ENCODE measurements around the gene GLB1L2. TPM values are rescaled to one million over a fixed set of nuclear protein-coding genes. Genes with fewer than 3 reads are reported as not detected.

GLB1L2 gene
- total RNA-seq, 1 experiment from 2014 or later = 19.0 TPM

DNA sequence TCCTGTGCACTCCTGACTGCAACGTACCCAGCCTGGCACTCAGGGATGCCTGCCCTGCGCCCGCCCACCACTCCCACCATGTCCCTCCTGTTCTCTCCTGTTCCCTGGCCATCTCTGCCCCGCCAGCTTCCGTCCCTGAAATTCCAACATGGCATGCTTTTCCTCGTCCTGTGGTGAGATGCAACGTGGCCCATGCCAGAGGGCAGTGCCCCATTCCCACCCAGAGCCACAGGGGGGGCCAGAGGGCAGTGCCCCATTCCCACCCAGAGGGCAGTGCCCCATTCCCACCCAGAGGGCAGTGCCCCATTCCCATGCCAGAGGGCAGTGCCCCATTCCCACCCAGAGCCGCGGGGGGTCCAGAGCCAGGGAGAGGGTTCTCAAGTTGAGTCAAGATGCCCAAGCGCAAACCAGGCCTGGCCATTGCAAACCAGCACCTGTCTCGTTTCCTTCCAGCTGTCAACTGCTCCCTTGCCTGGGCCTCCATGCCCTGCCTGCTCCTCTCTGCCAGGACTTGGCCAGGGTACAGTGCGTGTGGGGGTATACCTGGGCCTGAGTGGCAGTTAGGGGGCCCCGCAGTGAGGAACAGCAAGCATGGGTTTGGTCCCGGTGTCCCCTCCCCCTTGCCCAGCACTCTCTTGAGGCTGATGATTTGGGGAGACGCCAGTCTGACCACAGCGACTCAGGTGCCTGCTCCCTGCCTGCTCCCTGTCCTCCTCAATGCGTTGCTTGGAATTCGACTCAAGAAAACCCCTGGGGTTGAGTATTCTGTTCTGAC lies 65.7 kb downstream of the GLB1L2 start:
- TF ChIP-seq, protein P1, sequence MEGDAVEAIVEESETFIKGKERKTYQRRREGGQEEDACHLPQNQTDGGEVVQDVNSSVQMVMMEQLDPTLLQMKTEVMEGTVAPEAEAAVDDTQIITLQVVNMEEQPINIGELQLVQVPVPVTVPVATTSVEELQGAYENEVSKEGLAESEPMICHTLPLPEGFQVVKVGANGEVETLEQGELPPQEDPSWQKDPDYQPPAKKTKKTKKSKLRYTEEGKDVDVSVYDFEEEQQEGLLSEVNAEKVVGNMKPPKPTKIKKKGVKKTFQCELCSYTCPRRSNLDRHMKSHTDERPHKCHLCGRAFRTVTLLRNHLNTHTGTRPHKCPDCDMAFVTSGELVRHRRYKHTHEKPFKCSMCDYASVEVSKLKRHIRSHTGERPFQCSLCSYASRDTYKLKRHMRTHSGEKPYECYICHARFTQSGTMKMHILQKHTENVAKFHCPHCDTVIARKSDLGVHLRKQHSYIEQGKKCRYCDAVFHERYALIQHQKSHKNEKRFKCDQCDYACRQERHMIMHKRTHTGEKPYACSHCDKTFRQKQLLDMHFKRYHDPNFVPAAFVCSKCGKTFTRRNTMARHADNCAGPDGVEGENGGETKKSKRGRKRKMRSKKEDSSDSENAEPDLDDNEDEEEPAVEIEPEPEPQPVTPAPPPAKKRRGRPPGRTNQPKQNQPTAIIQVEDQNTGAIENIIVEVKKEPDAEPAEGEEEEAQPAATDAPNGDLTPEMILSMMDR (IDR thresholded peaks at IDR 0.05; ENCODE audit: unreplicated experiment) = no peak
- H3K9me3 Mint-ChIP-seq (ENCODE audit: low read depth, unreplicated experiment) = no peaks in the 10 kb centered on the region
- no peak for DNase-seq
- no peaks in the 10 kb centered on the region for H3K4me1 Mint-ChIP-seq (ENCODE audit: low read depth, unreplicated experiment)
- no peaks in the 10 kb centered on the region for H3K36me3 Mint-ChIP-seq (ENCODE audit: insufficient read depth, unreplicated experiment)
- H3K27me3 Mint-ChIP-seq (ENCODE audit: unreplicated experiment) = peaks cover 66% of the 10 kb centered on the region
- intact Hi-C loops (cut with micrococcal nuclease; ENCODE audit: unreplicated experiment) = no loop called here
- no peak overlapping the region for H3K27ac Mint-ChIP-seq (ENCODE audit: unreplicated experiment)
- BruUV-seq (replicated peaks) = no TSS peak
- CTCF ChIA-PET = no interaction called here
- no peak overlapping the region for H3K4me3 Mint-ChIP-seq (ENCODE audit: low read depth, unreplicated experiment)

DNA sequence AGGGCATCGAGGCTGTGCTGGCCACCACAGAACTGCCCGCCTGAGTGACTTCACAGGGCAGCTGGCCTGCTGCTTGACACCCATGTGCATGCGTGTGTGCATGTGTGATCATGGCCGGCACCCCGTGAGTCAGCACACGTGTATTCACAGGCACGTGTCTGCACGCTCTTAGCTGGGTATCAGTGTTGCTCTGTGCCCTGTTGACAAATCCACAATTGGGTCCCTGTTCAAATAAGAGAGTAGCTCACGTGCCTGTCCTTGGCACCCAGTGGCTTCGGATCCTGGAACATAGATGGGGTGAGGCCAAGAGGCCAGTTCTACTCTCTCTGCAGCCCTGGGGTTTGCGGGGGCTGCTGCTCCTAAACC lies 66.3 kb downstream of the GLB1L2 start:
- intact Hi-C loops (cut with micrococcal nuclease; ENCODE audit: unreplicated experiment) = no loop called here
- CTCF ChIA-PET = no interaction called here
- no TSS peak for BruUV-seq (replicated peaks)
- H3K9me3 Mint-ChIP-seq (ENCODE audit: low read depth, unreplicated experiment) = no peaks in the 10 kb centered on the region
- TF ChIP-seq, protein P1 (IDR thresholded peaks at IDR 0.05; ENCODE audit: unreplicated experiment) = no peak
- H3K27ac Mint-ChIP-seq (ENCODE audit: unreplicated experiment) = no peak overlapping the region
- DNase-seq = no peak
- no peaks in the 10 kb centered on the region for H3K36me3 Mint-ChIP-seq (ENCODE audit: insufficient read depth, unreplicated experiment)
- H3K4me1 Mint-ChIP-seq (ENCODE audit: low read depth, unreplicated experiment) = no peaks in the 10 kb centered on the region
- no peak overlapping the region for H3K4me3 Mint-ChIP-seq (ENCODE audit: low read depth, unreplicated experiment)
- peaks cover 61% of the 10 kb centered on the region for H3K27me3 Mint-ChIP-seq (ENCODE audit: unreplicated experiment)

DNA sequence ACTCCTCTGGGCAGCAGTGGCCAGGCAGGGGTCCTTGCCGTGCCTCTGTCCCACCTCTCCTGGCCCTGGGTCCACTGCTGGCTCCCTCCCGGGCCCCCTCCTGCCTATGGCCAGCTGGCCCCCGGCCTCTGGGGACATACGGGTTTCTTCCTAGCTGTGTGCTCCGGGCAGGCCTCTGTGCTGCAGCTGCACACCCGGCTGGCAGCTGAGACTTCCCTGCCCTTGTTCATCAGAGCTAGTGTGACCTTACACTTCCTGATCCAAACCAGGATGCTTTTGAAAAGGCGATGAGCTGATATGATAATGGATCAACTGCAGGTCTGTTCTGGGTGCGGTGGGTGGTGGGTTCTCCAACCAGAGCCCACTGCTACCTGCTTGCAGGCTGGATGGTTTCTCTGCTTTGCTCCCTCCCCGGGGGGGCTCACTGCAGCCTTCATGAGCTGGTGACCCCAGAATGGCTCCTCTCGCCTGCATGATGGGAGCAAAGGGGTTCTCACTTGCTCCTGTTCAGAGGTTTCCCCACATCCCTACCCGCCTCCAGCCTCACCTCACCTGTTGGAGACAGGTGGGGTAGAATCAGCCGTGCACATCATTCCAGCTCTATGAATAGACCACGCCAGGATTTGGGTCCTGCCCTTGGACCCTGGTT lies 67.0 kb downstream of the GLB1L2 start:
- Mint-ChIP-seq H3K4me1 (ENCODE audit: low read depth, unreplicated experiment) (no peaks in the 10 kb centered on the region), H3K9me3 (ENCODE audit: low read depth, unreplicated experiment) (no peaks in the 10 kb centered on the region), H3K4me3 (ENCODE audit: low read depth, unreplicated experiment) (no peak overlapping the region), H3K27me3 (ENCODE audit: unreplicated experiment) (peaks cover 54% of the 10 kb centered on the region), H3K36me3 (ENCODE audit: insufficient read depth, unreplicated experiment) (no peaks in the 10 kb centered on the region), H3K27ac (ENCODE audit: unreplicated experiment) (no peak overlapping the region)
- DNase-seq = no peak
- CTCF ChIA-PET = no interaction called here
- intact Hi-C loops (cut with micrococcal nuclease; ENCODE audit: unreplicated experiment) = no loop called here
- TF ChIP-seq, protein P1 (IDR thresholded peaks at IDR 0.05; ENCODE audit: unreplicated experiment) = no peak
- BruUV-seq (replicated peaks) = no TSS peak

DNA sequence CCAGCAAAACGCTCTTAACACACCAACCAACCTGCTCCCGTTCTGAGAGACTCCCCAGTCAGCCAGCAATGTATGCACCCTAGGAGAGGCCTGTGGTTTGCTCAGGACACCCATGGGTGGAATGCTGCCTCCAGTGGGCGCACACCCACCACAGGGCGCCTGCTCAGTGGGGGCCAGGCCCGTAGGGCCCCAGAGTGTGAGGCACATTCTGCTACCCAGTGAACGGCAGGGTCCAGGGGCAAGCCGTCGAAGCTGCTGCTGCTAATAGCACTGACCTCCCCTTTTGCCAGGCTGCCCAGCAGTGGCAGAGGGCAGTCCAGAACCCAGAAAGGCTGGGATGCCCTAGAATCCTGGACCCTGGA lies 67.5 kb downstream of the GLB1L2 start:
- Mint-ChIP-seq H3K27ac (ENCODE audit: unreplicated experiment) (no peak overlapping the region), H3K27me3 (ENCODE audit: unreplicated experiment) (peaks cover 52% of the 10 kb centered on the region), H3K36me3 (ENCODE audit: insufficient read depth, unreplicated experiment) (no peaks in the 10 kb centered on the region), H3K9me3 (ENCODE audit: low read depth, unreplicated experiment) (no peaks in the 10 kb centered on the region), H3K4me3 (ENCODE audit: low read depth, unreplicated experiment) (no peak overlapping the region), H3K4me1 (ENCODE audit: low read depth, unreplicated experiment) (no peaks in the 10 kb centered on the region)
- intact Hi-C loops (cut with micrococcal nuclease; ENCODE audit: unreplicated experiment) = no loop called here
- no peak for DNase-seq
- TF ChIP-seq, protein P1 (IDR thresholded peaks at IDR 0.05; ENCODE audit: unreplicated experiment) = no peak
- BruUV-seq (replicated peaks) = no TSS peak
- CTCF ChIA-PET = no interaction called here

Data from Calu3 (cell line).